ENCODE data around the gene SSBP3.

SSBP3 gene

DNA sequence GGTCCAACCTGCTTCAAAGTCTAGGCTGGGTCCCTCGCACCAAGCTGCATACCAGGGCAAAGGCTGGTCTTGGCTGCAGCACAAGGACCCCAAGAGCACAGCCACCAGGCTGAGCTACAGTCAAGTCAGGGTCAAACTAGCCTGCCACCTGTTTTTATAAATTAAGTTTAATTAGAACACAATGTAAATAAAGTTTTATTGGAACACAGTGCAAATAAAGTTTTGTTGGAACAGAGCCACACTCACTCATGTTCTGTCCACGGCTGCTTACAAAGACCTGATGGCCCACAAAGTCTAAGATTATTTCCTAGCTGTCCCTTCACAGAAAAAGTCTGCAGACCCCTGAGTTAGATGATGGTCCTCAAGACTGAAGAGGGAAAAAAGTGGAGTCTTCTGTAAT lies 140.0 kb downstream of the SSBP3 start:
- DNase-seq (ENCODE audit: low read depth) = no peak
- Histone ChIP-seq H3K36me3 (ENCODE audit: control insufficient read depth, insufficient read depth, low read length, severe bottlenecking) (no peaks in the 10 kb centered on the region), H3K9me3 (ENCODE audit: control insufficient read depth, low read length) (no peaks in the 10 kb centered on the region), H3K9ac (ENCODE audit: low read length) (no peak overlapping the region), H3K4me1 (ENCODE audit: control insufficient read depth, insufficient read depth, low read length) (peaks cover 18% of the 10 kb centered on the region), H3K4me3 (ENCODE audit: low read length) (no peak overlapping the region), H3K27me3 (replicated peaks; ENCODE audit: control insufficient read depth, insufficient read depth, low read length) (no peaks in the 10 kb centered on the region)

DNA sequence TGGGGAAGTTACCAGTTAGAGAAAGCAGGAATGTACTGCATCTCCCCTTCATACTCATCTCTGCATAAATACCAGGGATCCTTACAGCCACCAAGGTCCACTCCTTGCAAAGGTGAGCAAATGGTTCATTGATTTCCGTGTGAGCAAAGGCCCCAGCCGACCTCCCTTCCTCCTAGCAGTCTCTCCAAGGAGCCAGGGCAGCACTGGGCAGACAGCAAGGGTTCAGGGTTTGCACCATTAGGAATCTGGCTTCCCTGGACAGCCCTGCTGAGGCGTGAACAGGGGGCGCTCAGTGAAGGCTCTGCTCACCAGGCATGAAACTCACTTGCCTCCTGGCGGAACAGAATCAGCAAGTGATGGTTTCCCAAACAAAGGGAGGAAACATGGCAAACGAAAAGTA lies 140.5 kb downstream of the SSBP3 start:
- H3K36me3 ChIP-seq (ENCODE audit: control insufficient read depth, insufficient read depth, low read length, severe bottlenecking) = no peaks in the 10 kb centered on the region
- peaks cover 18% of the 10 kb centered on the region for H3K4me1 ChIP-seq (ENCODE audit: control insufficient read depth, insufficient read depth, low read length)
- no peak overlapping the region for H3K9ac ChIP-seq (ENCODE audit: low read length)
- no peaks in the 10 kb centered on the region for H3K27me3 ChIP-seq (replicated peaks; ENCODE audit: control insufficient read depth, insufficient read depth, low read length)
- no peak overlapping the region for H3K4me3 ChIP-seq (ENCODE audit: low read length)
- no peaks in the 10 kb centered on the region for H3K9me3 ChIP-seq (ENCODE audit: control insufficient read depth, low read length)
- no peak for DNase-seq (ENCODE audit: low read depth)

DNA sequence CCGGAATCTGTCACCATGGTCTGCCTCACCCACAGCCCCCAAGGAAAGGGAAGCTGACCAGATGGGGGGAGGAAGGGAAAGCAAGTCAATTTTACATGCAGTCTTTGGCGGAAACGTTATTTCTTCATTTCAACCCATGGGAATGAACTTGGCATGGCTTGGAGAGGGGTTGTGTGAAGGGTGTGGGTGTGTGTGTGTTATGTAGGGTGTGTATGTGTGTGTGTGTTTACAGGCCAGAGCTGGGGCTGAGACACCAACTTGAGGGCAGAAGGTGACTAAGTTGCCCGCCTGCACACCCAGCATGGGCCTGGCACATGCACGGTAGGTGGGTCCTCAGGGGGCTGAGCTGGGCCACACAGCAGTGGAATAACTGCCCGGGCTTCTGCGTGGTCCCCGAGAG lies 141.1 kb downstream of the SSBP3 start:
- Histone ChIP-seq H3K27me3 (replicated peaks; ENCODE audit: control insufficient read depth, insufficient read depth, low read length) (no peaks in the 10 kb centered on the region), H3K9me3 (ENCODE audit: control insufficient read depth, low read length) (no peaks in the 10 kb centered on the region), H3K36me3 (ENCODE audit: control insufficient read depth, insufficient read depth, low read length, severe bottlenecking) (no peaks in the 10 kb centered on the region), H3K4me1 (ENCODE audit: control insufficient read depth, insufficient read depth, low read length) (peaks cover 18% of the 10 kb centered on the region), H3K9ac (ENCODE audit: low read length) (no peak overlapping the region), H3K4me3 (ENCODE audit: low read length) (no peak overlapping the region)
- no peak for DNase-seq (ENCODE audit: low read depth)

DNA sequence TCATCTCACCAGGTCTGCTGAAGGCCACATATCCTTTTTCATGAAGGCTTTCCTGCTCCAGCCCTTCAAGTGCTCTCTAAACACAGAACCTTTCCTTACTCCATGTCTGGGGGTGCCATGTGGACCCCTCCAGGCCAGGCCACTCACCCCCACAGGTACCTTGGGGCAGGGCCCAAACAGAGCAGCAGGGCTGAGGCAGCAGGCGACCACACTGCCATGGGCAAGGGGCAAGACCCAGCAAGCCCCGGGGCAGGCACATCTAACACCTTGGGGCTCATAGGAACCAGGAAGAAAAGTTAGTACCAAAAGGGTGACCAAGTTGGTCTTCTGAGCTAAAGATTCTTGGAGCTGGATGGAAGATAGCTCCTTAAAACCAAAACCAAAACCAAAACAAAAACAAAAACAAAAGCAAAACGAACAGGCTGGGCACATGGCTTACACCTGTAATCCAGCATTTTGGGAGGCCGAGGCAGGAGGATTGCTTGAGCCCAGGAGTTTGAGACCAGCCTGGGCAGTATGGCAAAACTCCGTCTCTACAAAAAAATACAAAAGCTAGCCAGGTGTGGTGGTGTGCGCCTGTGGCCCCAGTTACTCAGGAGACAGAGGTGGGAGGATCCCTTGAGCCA lies 142.5 kb downstream of the SSBP3 start:
- Histone ChIP-seq H3K4me1 (ENCODE audit: control insufficient read depth, insufficient read depth, low read length) (peaks cover 14% of the 10 kb centered on the region), H3K9ac (ENCODE audit: low read length) (no peak overlapping the region), H3K27me3 (replicated peaks; ENCODE audit: control insufficient read depth, insufficient read depth, low read length) (no peaks in the 10 kb centered on the region), H3K4me3 (ENCODE audit: low read length) (no peak overlapping the region), H3K9me3 (ENCODE audit: control insufficient read depth, low read length) (no peaks in the 10 kb centered on the region), H3K36me3 (ENCODE audit: control insufficient read depth, insufficient read depth, low read length, severe bottlenecking) (no peaks in the 10 kb centered on the region)
- DNase-seq (ENCODE audit: low read depth) = no peak

DNA sequence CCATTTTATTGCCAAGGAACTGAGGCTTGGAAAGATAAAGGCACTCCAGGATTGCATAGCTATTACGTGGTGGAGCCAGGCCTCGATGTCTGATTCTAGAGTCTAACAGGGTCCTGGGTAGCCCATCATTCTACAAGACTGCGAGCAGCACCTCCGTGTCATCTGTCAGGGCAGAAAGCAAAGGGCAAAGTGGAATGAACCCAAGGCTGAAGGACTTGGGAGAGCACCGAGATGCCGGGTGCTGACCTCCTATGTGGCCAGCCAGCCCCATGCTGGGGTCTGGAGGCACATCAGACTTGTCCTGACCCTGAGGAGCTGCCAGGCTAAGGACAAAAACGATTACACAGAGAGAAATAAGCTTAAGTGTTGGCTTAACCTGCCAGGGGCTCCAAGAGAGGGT lies 143.9 kb downstream of the SSBP3 start:
- no peak for DNase-seq (ENCODE audit: low read depth)
- Histone ChIP-seq H3K27me3 (replicated peaks; ENCODE audit: control insufficient read depth, insufficient read depth, low read length) (no peaks in the 10 kb centered on the region), H3K9me3 (ENCODE audit: control insufficient read depth, low read length) (no peaks in the 10 kb centered on the region), H3K4me1 (ENCODE audit: control insufficient read depth, insufficient read depth, low read length) (peaks cover 8% of the 10 kb centered on the region), H3K4me3 (ENCODE audit: low read length) (no peak overlapping the region), H3K9ac (ENCODE audit: low read length) (no peak overlapping the region), H3K36me3 (ENCODE audit: control insufficient read depth, insufficient read depth, low read length, severe bottlenecking) (no peaks in the 10 kb centered on the region)

DNA sequence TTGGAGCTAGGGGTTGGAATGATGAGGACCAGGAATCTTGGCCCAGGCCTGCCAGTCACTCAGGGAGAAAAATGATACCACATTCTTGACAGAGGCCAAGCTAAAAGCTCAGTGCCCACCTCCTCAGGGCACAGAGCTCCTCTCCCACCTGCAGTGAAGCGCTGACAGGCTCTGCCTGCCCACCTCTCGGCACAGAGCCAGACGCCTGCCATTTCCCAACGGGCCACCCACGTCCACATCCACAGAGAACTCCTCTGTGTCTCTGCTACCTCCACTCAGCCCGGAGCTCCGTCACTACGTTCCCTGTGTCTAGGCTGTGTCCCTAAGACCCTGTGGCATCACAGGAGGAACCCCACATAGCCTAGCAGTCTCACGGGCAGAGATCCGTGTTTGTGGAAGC lies 145.4 kb downstream of the SSBP3 start:
- Histone ChIP-seq H3K4me3 (ENCODE audit: low read length) (no peak overlapping the region), H3K9me3 (ENCODE audit: control insufficient read depth, low read length) (no peaks in the 10 kb centered on the region), H3K27me3 (replicated peaks; ENCODE audit: control insufficient read depth, insufficient read depth, low read length) (no peaks in the 10 kb centered on the region), H3K36me3 (ENCODE audit: control insufficient read depth, insufficient read depth, low read length, severe bottlenecking) (peaks cover 3% of the 10 kb centered on the region), H3K4me1 (ENCODE audit: control insufficient read depth, insufficient read depth, low read length) (peaks cover 8% of the 10 kb centered on the region), H3K9ac (ENCODE audit: low read length) (no peak overlapping the region)
- no peak for DNase-seq (ENCODE audit: low read depth)

DNA sequence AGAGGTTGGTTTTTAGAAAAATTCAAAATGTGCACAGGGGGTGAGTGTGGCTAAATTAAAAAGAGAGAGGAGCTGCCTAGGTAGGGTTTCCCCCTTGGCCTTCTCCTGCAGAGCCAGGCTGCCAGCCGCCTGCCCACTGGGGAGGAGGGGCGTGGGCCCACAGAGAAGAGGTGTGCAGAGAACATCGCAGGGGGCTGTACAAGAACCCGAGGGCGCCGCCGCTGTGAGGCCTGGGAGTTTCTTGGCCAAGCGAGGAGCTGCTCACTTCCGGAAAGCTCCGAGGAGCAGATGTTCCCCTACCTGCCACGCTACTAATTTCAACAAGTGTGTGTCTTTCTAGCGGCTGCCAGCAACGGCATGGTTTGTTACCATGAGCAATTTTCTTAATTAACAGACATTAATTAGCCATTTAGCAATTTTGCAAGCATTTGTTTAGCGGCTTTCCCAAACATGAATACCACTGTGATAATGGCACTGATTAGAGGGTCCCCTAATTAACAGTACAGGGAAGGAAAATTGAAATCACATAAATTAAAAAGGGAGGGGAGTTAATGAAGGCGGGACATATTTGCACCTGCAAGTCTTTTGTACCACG lies 146.6 kb downstream of the SSBP3 start:
- no peak overlapping the region for H3K9ac ChIP-seq (ENCODE audit: low read length)
- H3K36me3 ChIP-seq (ENCODE audit: control insufficient read depth, insufficient read depth, low read length, severe bottlenecking) = peaks cover 3% of the 10 kb centered on the region
- H3K4me3 ChIP-seq (ENCODE audit: low read length) = no peak overlapping the region
- H3K4me1 ChIP-seq (ENCODE audit: control insufficient read depth, insufficient read depth, low read length) = peaks cover 6% of the 10 kb centered on the region
- H3K27me3 ChIP-seq (replicated peaks; ENCODE audit: control insufficient read depth, insufficient read depth, low read length) = no peaks in the 10 kb centered on the region
- no peak for DNase-seq (ENCODE audit: low read depth)
- no peaks in the 10 kb centered on the region for H3K9me3 ChIP-seq (ENCODE audit: control insufficient read depth, low read length)

DNA sequence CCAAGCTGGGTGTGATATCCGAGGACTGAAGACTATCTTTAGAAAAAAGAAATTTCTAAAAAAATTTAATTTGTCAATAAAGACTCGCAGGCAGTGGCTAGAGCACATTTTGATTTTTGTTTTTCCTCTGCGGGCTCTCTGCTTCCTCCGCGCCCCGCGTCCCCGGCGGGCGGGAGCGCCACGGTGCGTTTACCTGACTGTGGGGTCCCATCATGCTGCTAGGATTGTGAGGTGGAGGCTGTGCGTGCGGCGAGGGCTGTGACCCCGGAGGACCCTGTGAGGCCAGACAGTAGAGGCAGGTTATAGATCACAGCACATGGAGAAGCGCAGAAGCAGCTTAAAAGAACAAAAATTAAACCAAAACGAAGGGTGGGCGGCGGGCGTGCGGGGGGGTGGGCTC lies 148.3 kb downstream of the SSBP3 start:
- H3K9me3 ChIP-seq (ENCODE audit: control insufficient read depth, low read length) = no peaks in the 10 kb centered on the region
- H3K4me1 ChIP-seq (ENCODE audit: control insufficient read depth, insufficient read depth, low read length) = peaks cover 22% of the 10 kb centered on the region
- H3K4me3 ChIP-seq (ENCODE audit: low read length) = no peak overlapping the region
- DNase-seq (ENCODE audit: low read depth) = no peak
- peaks cover 3% of the 10 kb centered on the region for H3K36me3 ChIP-seq (ENCODE audit: control insufficient read depth, insufficient read depth, low read length, severe bottlenecking)
- H3K9ac ChIP-seq (ENCODE audit: low read length) = no peak overlapping the region
- no peaks in the 10 kb centered on the region for H3K27me3 ChIP-seq (replicated peaks; ENCODE audit: control insufficient read depth, insufficient read depth, low read length)

DNA sequence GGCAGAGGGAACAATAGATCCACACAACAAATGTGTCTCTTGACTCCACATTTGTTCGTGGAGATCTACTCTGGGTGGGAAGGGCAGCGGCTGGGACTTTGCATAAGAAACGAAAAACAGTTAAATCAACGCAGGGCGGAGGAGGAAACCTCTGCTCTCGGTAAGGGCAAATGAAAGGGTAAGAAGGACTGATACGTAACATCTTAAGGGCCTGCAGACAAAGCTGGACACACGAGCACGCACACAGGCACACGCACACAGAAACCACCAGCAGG lies 148.9 kb downstream of the SSBP3 start:
- no peaks in the 10 kb centered on the region for H3K27me3 ChIP-seq (replicated peaks; ENCODE audit: control insufficient read depth, insufficient read depth, low read length)
- no peak overlapping the region for H3K4me3 ChIP-seq (ENCODE audit: low read length)
- H3K9ac ChIP-seq (ENCODE audit: low read length) = no peak overlapping the region
- no peaks in the 10 kb centered on the region for H3K9me3 ChIP-seq (ENCODE audit: control insufficient read depth, low read length)
- H3K36me3 ChIP-seq (ENCODE audit: control insufficient read depth, insufficient read depth, low read length, severe bottlenecking) = peaks cover 3% of the 10 kb centered on the region
- no peak for DNase-seq (ENCODE audit: low read depth)
- peaks cover 25% of the 10 kb centered on the region for H3K4me1 ChIP-seq (ENCODE audit: control insufficient read depth, insufficient read depth, low read length)

DNA sequence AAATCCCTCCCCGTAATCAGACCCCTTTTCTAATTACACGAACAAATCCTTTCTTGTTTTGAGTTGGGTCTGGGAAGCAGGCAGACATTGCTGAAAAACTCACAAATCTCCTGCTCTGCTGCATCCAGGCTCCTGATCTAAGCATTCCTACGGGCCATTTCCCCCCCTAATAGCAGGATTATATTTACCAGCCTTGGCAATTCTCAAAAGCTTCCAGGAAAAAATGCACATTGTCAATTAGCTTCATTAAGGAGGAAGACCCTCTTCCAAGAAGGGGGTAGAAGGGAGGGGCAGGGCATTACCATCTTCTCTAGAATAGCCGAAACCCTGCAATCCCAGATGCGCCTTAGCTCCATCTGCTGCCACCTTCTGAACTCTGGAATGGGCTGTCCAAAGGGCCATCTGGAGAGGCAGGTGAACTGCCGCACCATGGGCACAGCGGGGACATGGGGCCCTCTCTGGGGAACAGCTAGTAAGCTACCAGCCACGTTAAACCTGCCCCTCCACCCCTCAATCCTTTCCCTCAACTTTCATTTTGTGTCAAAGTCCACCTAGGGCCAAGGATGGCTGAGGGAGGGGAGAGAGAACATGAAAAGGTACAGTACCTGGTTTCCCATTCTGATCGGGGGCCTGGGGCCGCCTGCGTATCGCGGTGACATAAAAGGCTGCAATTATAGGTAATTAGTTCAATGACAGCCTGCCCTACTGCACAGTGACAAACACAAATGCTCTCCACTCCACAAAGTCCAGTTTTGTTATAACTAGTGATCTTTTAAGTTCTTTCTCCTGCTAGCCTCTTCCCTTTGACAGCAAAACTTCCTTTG lies 149.5 kb downstream of the SSBP3 start:
- DNase-seq (ENCODE audit: low read depth) = no peak
- Histone ChIP-seq H3K4me3 (ENCODE audit: low read length) (no peak overlapping the region), H3K9me3 (ENCODE audit: control insufficient read depth, low read length) (no peaks in the 10 kb centered on the region), H3K9ac (ENCODE audit: low read length) (no peak overlapping the region), H3K27me3 (replicated peaks; ENCODE audit: control insufficient read depth, insufficient read depth, low read length) (no peaks in the 10 kb centered on the region), H3K36me3 (ENCODE audit: control insufficient read depth, insufficient read depth, low read length, severe bottlenecking) (peaks cover 3% of the 10 kb centered on the region), H3K4me1 (ENCODE audit: control insufficient read depth, insufficient read depth, low read length) (peaks cover 25% of the 10 kb centered on the region)

DNA sequence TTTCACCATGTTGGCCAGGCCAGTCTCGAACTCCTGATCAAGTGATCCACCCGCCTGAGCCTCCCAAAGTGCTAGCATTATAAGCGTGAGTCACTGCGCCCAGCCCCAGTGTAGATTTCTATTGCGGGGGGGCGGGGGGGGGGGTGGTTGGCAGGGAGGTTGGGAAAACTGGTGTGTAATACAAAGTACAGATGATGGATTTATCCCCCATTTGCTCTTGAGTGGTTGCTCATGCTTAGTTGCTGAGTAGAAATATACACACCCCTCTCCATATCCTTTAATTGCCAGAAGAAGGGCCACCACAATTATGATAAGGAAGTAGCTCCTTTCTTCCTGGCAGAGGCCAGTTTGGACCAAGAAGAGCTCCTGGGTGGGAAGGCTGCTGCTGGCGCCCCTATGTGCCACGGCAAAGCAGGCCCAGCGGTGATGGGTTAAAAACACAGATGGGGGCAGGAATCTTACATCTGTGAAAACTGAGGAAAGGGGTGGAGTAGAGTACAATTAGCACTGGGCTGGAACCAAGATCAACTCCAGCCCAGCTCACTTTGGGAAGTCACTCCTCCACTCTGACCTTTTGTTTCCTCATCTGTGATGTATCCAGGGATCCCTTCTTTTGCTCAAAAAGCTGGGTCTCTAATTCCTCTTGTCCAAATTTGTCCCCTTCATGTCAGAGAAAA lies 151.0 kb downstream of the SSBP3 start:
- Histone ChIP-seq H3K9ac (ENCODE audit: low read length) (no peak overlapping the region), H3K4me3 (ENCODE audit: low read length) (no peak overlapping the region), H3K9me3 (ENCODE audit: control insufficient read depth, low read length) (no peaks in the 10 kb centered on the region), H3K27me3 (replicated peaks; ENCODE audit: control insufficient read depth, insufficient read depth, low read length) (no peaks in the 10 kb centered on the region), H3K4me1 (ENCODE audit: control insufficient read depth, insufficient read depth, low read length) (peaks cover 35% of the 10 kb centered on the region), H3K36me3 (ENCODE audit: control insufficient read depth, insufficient read depth, low read length, severe bottlenecking) (peaks cover 3% of the 10 kb centered on the region)
- no peak for DNase-seq (ENCODE audit: low read depth)

Data from adipocyte (in vitro differentiated cells).